Measurements from ENCODE around the gene USP20. TPM values are rescaled to one million over a fixed set of nuclear protein-coding genes. Genes with fewer than 3 reads are reported as not detected.

The USP20 gene
- total RNA-seq, 1 donor: 10.5 TPM

DNA sequence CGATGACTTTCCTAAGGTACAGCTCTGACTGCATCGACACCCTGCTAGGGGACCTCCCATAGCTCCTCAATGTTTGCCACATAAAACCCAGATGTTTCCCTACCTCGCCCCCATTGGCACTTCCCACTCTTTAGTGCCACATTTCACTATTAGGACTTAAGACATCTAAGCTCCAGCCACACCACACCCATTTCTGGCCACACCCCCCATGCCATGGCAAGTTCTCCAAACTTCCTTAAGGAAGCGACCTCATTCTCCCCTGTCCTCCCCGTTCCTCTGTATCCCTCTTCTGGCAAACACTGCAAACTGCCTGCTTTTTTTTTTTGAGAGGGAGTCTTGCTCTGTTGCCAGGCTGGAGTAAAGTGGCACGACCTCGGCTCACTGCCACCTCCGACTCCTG lies 62.9 kb downstream of the USP20 start:
- Histone ChIP-seq H3K4me3 (ENCODE audit: insufficient read depth, low read length) (no peak overlapping the region), H3K36me3 (ENCODE audit: insufficient read depth, low read length) (peaks cover 30% of the 10 kb centered on the region), H3K27ac (ENCODE audit: low read depth, low read length) (no peak overlapping the region), H4K20me1 (ENCODE audit: insufficient read depth, low read length) (no peaks in the 10 kb centered on the region), H2AFZ (ENCODE audit: low read length) (no peak overlapping the region), H3K79me2 (ENCODE audit: insufficient read depth, low read length) (no peaks in the 10 kb centered on the region), H3K27me3 (ENCODE audit: insufficient read depth, low read length) (no peaks in the 10 kb centered on the region), H3K4me2 (ENCODE audit: insufficient read depth, low read length) (no peak overlapping the region), H3K9me3 (ENCODE audit: low read depth, low read length) (no peaks in the 10 kb centered on the region), H3K4me1 (ENCODE audit: insufficient read depth, low read length) (no peaks in the 10 kb centered on the region)
- TF ChIP-seq, protein P1, sequence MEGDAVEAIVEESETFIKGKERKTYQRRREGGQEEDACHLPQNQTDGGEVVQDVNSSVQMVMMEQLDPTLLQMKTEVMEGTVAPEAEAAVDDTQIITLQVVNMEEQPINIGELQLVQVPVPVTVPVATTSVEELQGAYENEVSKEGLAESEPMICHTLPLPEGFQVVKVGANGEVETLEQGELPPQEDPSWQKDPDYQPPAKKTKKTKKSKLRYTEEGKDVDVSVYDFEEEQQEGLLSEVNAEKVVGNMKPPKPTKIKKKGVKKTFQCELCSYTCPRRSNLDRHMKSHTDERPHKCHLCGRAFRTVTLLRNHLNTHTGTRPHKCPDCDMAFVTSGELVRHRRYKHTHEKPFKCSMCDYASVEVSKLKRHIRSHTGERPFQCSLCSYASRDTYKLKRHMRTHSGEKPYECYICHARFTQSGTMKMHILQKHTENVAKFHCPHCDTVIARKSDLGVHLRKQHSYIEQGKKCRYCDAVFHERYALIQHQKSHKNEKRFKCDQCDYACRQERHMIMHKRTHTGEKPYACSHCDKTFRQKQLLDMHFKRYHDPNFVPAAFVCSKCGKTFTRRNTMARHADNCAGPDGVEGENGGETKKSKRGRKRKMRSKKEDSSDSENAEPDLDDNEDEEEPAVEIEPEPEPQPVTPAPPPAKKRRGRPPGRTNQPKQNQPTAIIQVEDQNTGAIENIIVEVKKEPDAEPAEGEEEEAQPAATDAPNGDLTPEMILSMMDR (IDR thresholded peaks at IDR 0.05; ENCODE audit: extremely low read depth, low read depth, low read length): no peak
- no peak for DNase-seq (ENCODE audit: insufficient read length, low spot score, missing footprints)

DNA sequence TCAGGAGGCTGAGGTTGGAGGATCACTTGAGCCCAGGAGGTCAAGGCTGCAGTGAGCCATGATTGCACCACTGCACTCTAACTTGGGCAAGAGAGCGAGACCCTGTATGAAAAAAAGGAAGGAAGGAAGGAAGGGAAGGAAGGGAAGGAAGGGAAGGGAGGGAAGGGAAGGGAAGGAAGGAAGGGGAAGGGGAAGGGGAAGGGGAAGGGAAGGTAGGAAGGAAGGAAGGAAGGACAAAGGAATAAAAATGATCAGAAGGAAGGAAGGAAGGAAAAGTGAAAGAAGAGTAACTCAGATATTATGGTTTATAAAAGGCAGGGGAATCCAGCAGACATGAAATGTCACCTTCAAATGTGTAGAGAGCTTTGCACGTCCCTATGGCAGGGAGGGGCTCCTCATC lies 64.4 kb downstream of the USP20 start:
- Histone ChIP-seq H3K27me3 (ENCODE audit: insufficient read depth, low read length) (no peaks in the 10 kb centered on the region), H4K20me1 (ENCODE audit: insufficient read depth, low read length) (no peaks in the 10 kb centered on the region), H3K27ac (ENCODE audit: low read depth, low read length) (no peak overlapping the region), H2AFZ (ENCODE audit: low read length) (no peak overlapping the region), H3K4me3 (ENCODE audit: insufficient read depth, low read length) (no peak overlapping the region), H3K36me3 (ENCODE audit: insufficient read depth, low read length) (peaks cover 30% of the 10 kb centered on the region), H3K79me2 (ENCODE audit: insufficient read depth, low read length) (no peaks in the 10 kb centered on the region), H3K4me1 (ENCODE audit: insufficient read depth, low read length) (no peaks in the 10 kb centered on the region), H3K9me3 (ENCODE audit: low read depth, low read length) (no peaks in the 10 kb centered on the region), H3K4me2 (ENCODE audit: insufficient read depth, low read length) (no peak overlapping the region)
- DNase-seq (ENCODE audit: insufficient read length, low spot score, missing footprints): no peak
- TF ChIP-seq, protein P1 (IDR thresholded peaks at IDR 0.05; ENCODE audit: extremely low read depth, low read depth, low read length): no peak

DNA sequence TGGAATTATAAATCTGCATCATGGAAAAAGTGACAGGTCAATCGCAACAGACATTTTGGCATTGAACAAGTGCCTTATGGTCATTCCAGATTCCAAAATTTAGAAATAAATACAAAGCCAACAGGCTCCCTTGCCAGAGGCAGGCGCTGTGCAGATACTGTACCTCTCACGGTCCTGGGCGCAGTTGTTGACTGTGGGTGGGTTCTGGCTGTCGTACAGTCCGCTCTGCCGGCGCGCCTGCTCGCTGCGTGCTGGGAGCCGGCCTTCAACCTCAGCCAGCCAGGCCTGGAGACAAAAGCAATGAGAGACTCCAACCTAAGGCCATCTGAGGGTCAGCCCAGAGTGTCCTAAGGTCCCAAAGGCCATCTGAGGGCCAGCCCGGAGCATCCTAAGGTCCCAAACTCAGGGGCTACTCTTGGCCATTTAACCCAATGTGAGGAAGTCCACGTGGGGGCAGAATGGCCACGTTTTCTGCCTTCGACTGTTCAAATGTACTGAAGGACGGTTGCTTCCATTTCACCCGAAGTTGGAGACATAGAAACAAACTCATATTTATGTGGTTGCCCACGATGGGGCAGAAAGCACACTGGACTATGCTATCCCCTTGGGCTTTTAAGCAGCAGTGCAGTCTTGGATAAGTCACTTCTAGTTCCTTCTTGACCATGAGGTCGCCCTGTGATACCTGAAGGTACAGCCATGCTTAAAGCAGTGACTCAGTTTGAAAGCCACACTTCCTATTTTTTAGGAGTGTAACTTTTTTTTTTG lies 65.2 kb downstream of the USP20 start:
- Histone ChIP-seq H4K20me1 (ENCODE audit: insufficient read depth, low read length) (no peaks in the 10 kb centered on the region), H2AFZ (ENCODE audit: low read length) (no peak overlapping the region), H3K79me2 (ENCODE audit: insufficient read depth, low read length) (no peaks in the 10 kb centered on the region), H3K27ac (ENCODE audit: low read depth, low read length) (no peak overlapping the region), H3K9me3 (ENCODE audit: low read depth, low read length) (no peaks in the 10 kb centered on the region), H3K4me3 (ENCODE audit: insufficient read depth, low read length) (no peak overlapping the region), H3K27me3 (ENCODE audit: insufficient read depth, low read length) (no peaks in the 10 kb centered on the region), H3K4me1 (ENCODE audit: insufficient read depth, low read length) (no peaks in the 10 kb centered on the region), H3K4me2 (ENCODE audit: insufficient read depth, low read length) (no peak overlapping the region), H3K36me3 (ENCODE audit: insufficient read depth, low read length) (peaks cover 23% of the 10 kb centered on the region)
- DNase-seq (ENCODE audit: insufficient read length, low spot score, missing footprints): no peak
- TF ChIP-seq, protein P1 (IDR thresholded peaks at IDR 0.05; ENCODE audit: extremely low read depth, low read depth, low read length): no peak

DNA sequence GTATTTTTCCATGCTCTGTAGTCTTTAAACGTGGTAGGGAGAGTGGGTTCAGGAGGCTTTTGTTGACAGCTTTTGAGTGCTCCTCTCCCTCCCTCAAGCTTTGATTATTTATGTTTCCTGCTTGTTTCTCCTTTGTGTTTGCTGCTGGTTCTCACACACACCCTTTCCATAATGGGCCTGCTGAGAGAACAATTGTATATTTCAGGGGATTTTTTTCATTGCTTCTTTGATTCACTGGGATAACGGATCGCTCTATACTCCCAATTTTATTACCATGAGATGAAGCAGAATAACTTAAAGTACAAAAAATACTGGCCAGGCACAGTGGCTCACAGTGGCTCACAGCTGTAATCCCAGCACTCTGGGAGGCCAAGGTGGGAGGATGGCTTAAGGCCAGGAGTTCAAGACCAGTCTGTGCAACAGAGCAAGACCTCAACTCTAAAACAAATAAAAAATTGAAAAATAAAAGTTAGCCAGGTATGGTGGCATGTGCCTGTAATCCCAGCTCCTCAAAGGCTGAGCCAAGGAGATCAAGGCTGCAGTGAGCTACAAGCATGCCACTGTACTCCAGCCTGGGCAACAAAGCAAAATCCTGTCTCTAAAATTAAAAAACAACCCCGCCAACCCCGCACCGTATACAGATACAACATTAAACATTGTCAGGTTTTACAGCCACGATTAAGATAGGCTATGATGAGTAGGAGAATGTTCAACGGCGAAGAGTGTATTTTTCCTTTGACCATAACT lies 66.9 kb downstream of the USP20 start:
- Histone ChIP-seq H3K4me3 (ENCODE audit: insufficient read depth, low read length) (no peak overlapping the region), H3K27ac (ENCODE audit: low read depth, low read length) (no peak overlapping the region), H3K36me3 (ENCODE audit: insufficient read depth, low read length) (peaks cover 11% of the 10 kb centered on the region), H3K4me2 (ENCODE audit: insufficient read depth, low read length) (no peak overlapping the region), H4K20me1 (ENCODE audit: insufficient read depth, low read length) (no peaks in the 10 kb centered on the region), H3K9me3 (ENCODE audit: low read depth, low read length) (no peaks in the 10 kb centered on the region), H2AFZ (ENCODE audit: low read length) (no peak overlapping the region), H3K4me1 (ENCODE audit: insufficient read depth, low read length) (no peaks in the 10 kb centered on the region), H3K79me2 (ENCODE audit: insufficient read depth, low read length) (no peaks in the 10 kb centered on the region), H3K27me3 (ENCODE audit: insufficient read depth, low read length) (no peaks in the 10 kb centered on the region)
- DNase-seq (ENCODE audit: insufficient read length, low spot score, missing footprints): no peak
- TF ChIP-seq, protein P1 (IDR thresholded peaks at IDR 0.05; ENCODE audit: extremely low read depth, low read depth, low read length): no peak
